PC-9 (cell line): ENCODE results near the gene MKKS. TPM values are rescaled to one million over a fixed set of nuclear protein-coding genes. Genes with fewer than 3 reads are reported as not detected.

ENCODE experiments used
- BruUV-seq: library from RNA; stranded (reverse); fragments of 400-500 nt; replicated peaks from 2 replicates; lab custom pipeline; 2021; lab: Mats Ljungman, UMichigan
- CTCF ChIA-PET: fragments of 300-600 bp; sonication (Branson Sonifier 250); formaldehyde crosslinking; loops from one replicate; lab custom pipeline; 2022; ENCODE audit warnings: antibody characterized with exemption; lab: Charles Lee
- POLR2A ChIA-PET: fragments of 300-600 bp; sonication (Branson Sonifier 250); formaldehyde crosslinking; loops from one replicate; lab custom pipeline; 2022; ENCODE audit warnings: antibody characterized with exemption; ENCODE audit not compliant: unreplicated experiment; lab: Charles Lee
- DNase-seq, 2 experiments: peaks; one replicate each; pipeline versions ENCODE4 v3.0.0 to v3.0.0-alpha.2; 2015 to 2022; ENCODE audit warnings: mixed read lengths in 1 of 2
- H2AFZ ChIP-seq: fragments of 200-600 bp; sonication (generic); 2 replicates; pipeline ENCODE4 v1.8.1; 2017; ENCODE audit warnings: antibody characterized with exemption
- H3F3A ChIP-seq: fragments of 200-600 bp; sonication (generic); 2 replicates; pipeline ENCODE4 v1.8.1; 2017; ENCODE audit warnings: antibody characterized with exemption, mild to moderate bottlenecking, low read depth; ENCODE audit not compliant: insufficient read depth
- H3K27ac ChIP-seq: fragments of 200-600 bp; sonication (generic); 2 replicates; pipeline ENCODE4 v1.6.1; 2016; ENCODE audit warnings: mixed run types
- H3K27me3 ChIP-seq: fragments of 200-600 bp; sonication (generic); 2 replicates; pipeline ENCODE4 v1.6.1; 2016; ENCODE audit warnings: low read depth, mixed run types; ENCODE audit not compliant: insufficient read depth
- H3K36me3 ChIP-seq: fragments of 200-600 bp; sonication (generic); 2 replicates; pipeline ENCODE4 v1.6.1; 2016; ENCODE audit warnings: low read depth, mixed run types
- H3K4me1 ChIP-seq: fragments of 200-600 bp; sonication (generic); replicated peaks from 2 replicates; pipeline ENCODE4 v1.6.1; 2016; ENCODE audit warnings: mixed run types; ENCODE audit not compliant: insufficient read depth
- H3K4me2 ChIP-seq: fragments of 200-600 bp; sonication (generic); 2 replicates; pipeline ENCODE4 v1.6.1; 2017; ENCODE audit warnings: mixed run types
- H3K4me3 ChIP-seq: fragments of 200-600 bp; sonication (generic); 2 replicates; pipeline ENCODE4 v1.6.1; 2016; ENCODE audit warnings: mixed run types
- H3K79me2 ChIP-seq: fragments of 200-600 bp; sonication (generic); 2 replicates; pipeline ENCODE4 v1.6.1; 2017; ENCODE audit warnings: low read depth, mixed run types
- H3K9me2 ChIP-seq: fragments of 200-600 bp; sonication (generic); 2 replicates; pipeline ENCODE4 v1.8.1; 2017; ENCODE audit warnings: mild to moderate bottlenecking; ENCODE audit not compliant: insufficient read depth
- H3K9me3 ChIP-seq: fragments of 200-600 bp; sonication (generic); 2 replicates; pipeline ENCODE4 v1.8.1; 2016; ENCODE audit warnings: low read depth; ENCODE audit not compliant: insufficient read depth
- H4K20me1 ChIP-seq: fragments of 200-600 bp; sonication (generic); 2 replicates; pipeline ENCODE4 v1.8.1; 2017; ENCODE audit not compliant: insufficient read depth
- CTCF ChIP-seq: fragments of 200-600 bp; sonication (generic); conservative IDR thresholded peaks from 2 replicates; pipeline ENCODE4 v1.6.1; 2017; ENCODE audit warnings: mixed run types, antibody characterized with exemption, mild to moderate bottlenecking, moderate library complexity
- EZH2 ChIP-seq: fragments of 200-600 bp; sonication (generic); IDR thresholded peaks from 2 replicates; pipeline ENCODE4 v1.8.0; 2017; ENCODE audit warnings: antibody characterized with exemption, low read depth
- intact Hi-C: fragments of 100-400 bp; cut with micrococcal nuclease; formaldehyde crosslinking; loops from one replicate; pipeline ENCODE4 v1.10.0; 2022; ENCODE audit not compliant: unreplicated experiment
- total RNA-seq: library from RNA; stranded (reverse); gene quantifications from 2 replicates; pipeline ENCODE4 v1.2.3, GENCODE V29; 2021

The MKKS gene
- total RNA-seq, 1 experiment from 2014 or later, result 15.2 TPM

GRCh38 chr20:10438217-10438616 is 4.2 kb upstream of the MKKS start:
- no peak for TF ChIP-seq CTCF
- Histone ChIP-seq H2AFZ (no peak overlapping the region), H3K4me1 (no peaks in the 10 kb centered on the region; the same call in 1 of the 2 replicates), H3K4me3 (no peak overlapping the region), H3K4me2 (no peak overlapping the region), H3K9me3 (no peaks in the 10 kb centered on the region), H3K9me2 (no peaks in the 10 kb centered on the region), H3K36me3 (no peaks in the 10 kb centered on the region), H3K79me2 (peaks cover 44% of the 10 kb centered on the region), H4K20me1 (no peaks in the 10 kb centered on the region), H3F3A (peaks cover 5% of the 10 kb centered on the region; the same call in 1 of the 2 replicates), H3K27ac (no peak overlapping the region), H3K27me3 (no peaks in the 10 kb centered on the region)
- CTCF ChIA-PET, result interaction anchor here (0.6 kb wide), 1 partner anchor 203 kb away, joined by 4 read pairs; no protein-coding TSS in a partner anchor
- DNase-seq, result no peak
- intact Hi-C loops, result loop anchor here (10.0 kb wide), 3 partner anchors 223 to 1457 kb away; partner anchors contain the start of gene SNAP25
- POLR2A ChIA-PET, result no interaction called here
- no TSS peak for BruUV-seq

GRCh38 chr20:10436053-10436699 is 2.2 kb upstream of the MKKS start:
- peak overlapping the region; percentile 96 for H3K27ac ChIP-seq
- intact Hi-C loops, result loop anchor here (10.0 kb wide), 3 partner anchors 221 to 1459 kb away; partner anchors contain the start of gene SNAP25
- H4K20me1 ChIP-seq, result no peaks in the 10 kb centered on the region
- H3K79me2 ChIP-seq, result peaks cover 65% of the 10 kb centered on the region
- H2AFZ ChIP-seq, result no peak overlapping the region
- TF ChIP-seq EZH2, result no peak
- H3K4me2 ChIP-seq, result peak overlapping the region; percentile 83
- H3K36me3 ChIP-seq, result no peaks in the 10 kb centered on the region
- H3K9me2 ChIP-seq, result no peaks in the 10 kb centered on the region
- CTCF ChIA-PET, result no interaction called here
- no TSS peak for BruUV-seq
- H3K27me3 ChIP-seq, result no peaks in the 10 kb centered on the region
- H3K9me3 ChIP-seq, result no peaks in the 10 kb centered on the region
- H3K4me1 ChIP-seq, result no peaks in the 10 kb centered on the region; the same call in 1 of the 2 replicates
- DNase-seq, result no peak
- H3F3A ChIP-seq, result peaks cover 5% of the 10 kb centered on the region; the same call in 1 of the 2 replicates
- peak overlapping the region; percentile 90; the same call in 1 of the 2 replicates for H3K4me3 ChIP-seq
- POLR2A ChIA-PET, result no interaction called here

GRCh38 chr20:10434832-10435812 is 1.1 kb upstream of the MKKS start, which contains the start of gene SLX4IP:
Gene SLX4IP, plus strand, starts transcription at chr20:10435305. Its CDS starts 22,900 bp downstream, at chr20:10458205.
- Histone ChIP-seq H3K36me3 (no peaks in the 10 kb centered on the region), H3K4me2 (peak within 1 kb of the TSS; percentile 83), H3K4me3 (peak within 1 kb of the TSS; percentile 90), H3K79me2 (peaks cover 71% of the 10 kb centered on the region), H3K9me2 (no peaks in the 10 kb centered on the region), H2AFZ (peak within 1 kb of the TSS; percentile 87), H4K20me1 (no peaks in the 10 kb centered on the region), H3K9me3 (no peaks in the 10 kb centered on the region), H3K27me3 (no peaks in the 10 kb centered on the region), H3K27ac (peak within 1 kb of the TSS; percentile 96), H3F3A (peaks cover 5% of the 10 kb centered on the region; the same call in 1 of the 2 replicates), H3K4me1 (no peaks in the 10 kb centered on the region; the same call in 1 of the 2 replicates)
- TSS peak; percentile 77 for BruUV-seq
- POLR2A ChIA-PET, result interaction anchor here (0.5 to 1.2 kb wide), 11 partner anchors 9 to 977 kb away, joined by 3 to 9 read pairs (median 5); partner anchors contain the start of gene ANKEF1
- peak; percentile 90 to 92 for DNase-seq
- TF ChIP-seq EZH2 (no peak), CTCF (no peak)
- intact Hi-C loops, result loop anchor here (1.0 to 10.0 kb wide), 9 partner anchors 101 to 1460 kb away; partner anchors contain the start of gene SNAP25
- CTCF ChIA-PET, result interaction anchor here (0.6 kb wide), 1 partner anchor 205 kb away, joined by 4 read pairs; no protein-coding TSS in a partner anchor
